H9 (cell line): Measurements from ENCODE around the gene TRPM8. TPM values are rescaled to one million over a fixed set of nuclear protein-coding genes. Genes with fewer than 3 reads are reported as not detected.

Experiments
- DNase-seq: peaks from one replicate; pipeline ENCODE4 v3.0.0-alpha.2; 2017
- H2AFZ ChIP-seq: one replicate; pipeline ENCODE4 v1.6.1; 2013; ENCODE audit warnings: mild to moderate bottlenecking, low read length, control low read depth, moderate library complexity
- H2AK5ac ChIP-seq: 2 replicates; pipeline ENCODE4 v1.6.1; 2013; ENCODE audit warnings: low read length, control low read depth, mixed read lengths; ENCODE audit not compliant: insufficient read length
- H2BK120ac ChIP-seq: one replicate; pipeline ENCODE4 v1.6.1; 2013; ENCODE audit warnings: low read depth, mild to moderate bottlenecking, low read length, control low read depth, inconsistent platforms; ENCODE audit not compliant: poor library complexity, severe bottlenecking
- H2BK12ac ChIP-seq: 2 replicates; pipeline ENCODE4 v1.6.1; 2013; ENCODE audit warnings: low read length, control low read depth, mixed read lengths, low read depth; ENCODE audit not compliant: insufficient read length
- H2BK15ac ChIP-seq: 2 replicates; pipeline ENCODE4 v1.6.1; 2013; ENCODE audit warnings: low read depth, low read length, control low read depth
- H2BK20ac ChIP-seq: one replicate; pipeline ENCODE4 v1.6.1; 2013; ENCODE audit warnings: low read depth, mild to moderate bottlenecking, low read length, control low read depth, inconsistent platforms; ENCODE audit not compliant: poor library complexity, severe bottlenecking
- H2BK5ac ChIP-seq: 2 replicates; pipeline ENCODE4 v1.6.1; 2013; ENCODE audit warnings: low read length, control low read depth, mixed read lengths; ENCODE audit not compliant: insufficient read length
- H3K14ac ChIP-seq: 2 replicates; pipeline ENCODE4 v1.6.1; 2013; ENCODE audit warnings: low read length, control low read depth; ENCODE audit not compliant: insufficient read depth
- H3K18ac ChIP-seq: 2 replicates; pipeline ENCODE4 v1.6.1; 2013; ENCODE audit warnings: low read depth, mild to moderate bottlenecking, mixed read lengths, low read length, control low read depth; ENCODE audit not compliant: insufficient read length
- H3K23ac ChIP-seq: 2 replicates; pipeline ENCODE4 v1.6.1; 2013; ENCODE audit warnings: low read length, control low read depth, mixed read lengths, low read depth; ENCODE audit not compliant: insufficient read length
- H3K23me2 ChIP-seq: 2 replicates; pipeline ENCODE4 v1.6.1; 2013; ENCODE audit warnings: low read depth, mild to moderate bottlenecking, mixed read lengths, low read length, control low read depth; ENCODE audit not compliant: insufficient read length, poor library complexity, severe bottlenecking
- H3K27ac ChIP-seq: 2 replicates; pipeline ENCODE4 v1.5.1; 2013; ENCODE audit warnings: low read length, control low read depth, mixed read lengths, low read depth; ENCODE audit not compliant: insufficient read length
- H3K27me3 ChIP-seq: 2 replicates; pipeline ENCODE4 v1.6.1; 2013; ENCODE audit warnings: low read length, control low read depth, inconsistent platforms; ENCODE audit not compliant: insufficient read depth
- H3K4ac ChIP-seq: 2 replicates; pipeline ENCODE4 v1.6.1; 2013; ENCODE audit warnings: low read depth, mild to moderate bottlenecking, control low read depth, inconsistent platforms, low read length, moderate library complexity
- H3K4me1 ChIP-seq: 2 replicates; pipeline ENCODE4 v1.6.1; 2013; ENCODE audit warnings: low read length, control low read depth, inconsistent platforms; ENCODE audit not compliant: insufficient read depth
- H3K4me2 ChIP-seq: 2 replicates; pipeline ENCODE4 v1.6.1; 2013; ENCODE audit warnings: low read length, control low read depth, mixed read lengths; ENCODE audit not compliant: insufficient read length, insufficient read depth
- H3K56ac ChIP-seq: 2 replicates; pipeline ENCODE4 v1.6.1; 2013; ENCODE audit warnings: low read depth, mild to moderate bottlenecking, mixed read lengths, low read length, control low read depth; ENCODE audit not compliant: insufficient read length
- H3K79me1 ChIP-seq: 2 replicates; pipeline ENCODE4 v1.6.1; 2013; ENCODE audit warnings: low read depth, mild to moderate bottlenecking, moderate library complexity, low read length, control low read depth, inconsistent platforms; ENCODE audit not compliant: insufficient read depth, poor library complexity, severe bottlenecking
- H3K79me2 ChIP-seq: 2 replicates; pipeline ENCODE4 v1.6.1; 2013; ENCODE audit warnings: low read length, control low read depth, inconsistent platforms; ENCODE audit not compliant: insufficient read depth
- H3K9ac ChIP-seq: 2 replicates; pipeline ENCODE4 v1.6.1; 2013; ENCODE audit warnings: low read length, control low read depth, mixed read lengths; ENCODE audit not compliant: insufficient read length; ENCODE audit errors: extremely low read depth
- H3K9me3 ChIP-seq: one replicate; pipeline ENCODE4 v1.6.1; 2013; ENCODE audit warnings: low read depth, low read length, inconsistent platforms; ENCODE audit not compliant: control insufficient read depth
- H3T11ph ChIP-seq: one replicate; pipeline ENCODE4 v1.6.1; 2013; ENCODE audit warnings: mild to moderate bottlenecking, low read length, control low read depth, inconsistent platforms
- H4K20me1 ChIP-seq: one replicate; pipeline ENCODE4 v1.6.1; 2013; ENCODE audit not compliant: control insufficient read depth, insufficient read length, insufficient read depth
- H4K5ac ChIP-seq: 2 replicates; pipeline ENCODE4 v1.6.1; 2013; ENCODE audit warnings: low read depth, mild to moderate bottlenecking, mixed read lengths, low read length, control low read depth; ENCODE audit not compliant: insufficient read length
- H4K8ac ChIP-seq: replicated peaks from 2 replicates; pipeline ENCODE4 v1.6.1; 2013; ENCODE audit warnings: low read length, control low read depth, mixed read lengths, low read depth; ENCODE audit not compliant: insufficient read length
- H4K91ac ChIP-seq: 2 replicates; pipeline ENCODE4 v1.6.1; 2013; ENCODE audit warnings: low read depth, mild to moderate bottlenecking, moderate library complexity, mixed read lengths, low read length, control low read depth; ENCODE audit not compliant: insufficient read length
- H3K27ac Mint-ChIP-seq, 3 experiments: 2 replicates in 2 of 3; 3 replicates in 1 of 3; pipeline ENCODE4 v1.8.0; 2020 to 2021; ENCODE audit warnings: mixed read lengths in 3 of 3, mild to moderate bottlenecking in 1 of 3, moderate library complexity in 1 of 3
- H3K27me3 Mint-ChIP-seq: 2 replicates; pipeline ENCODE4 v1.8.0; 2021; ENCODE audit warnings: low read depth, mild to moderate bottlenecking, moderate library complexity, mixed read lengths
- H3K36me3 Mint-ChIP-seq, 3 experiments: 2 replicates in 2 of 3; 3 replicates in 1 of 3; pipeline ENCODE4 v1.8.0; 2020 to 2021; ENCODE audit warnings: low read depth in 3 of 3, mixed read lengths in 3 of 3; ENCODE audit not compliant: insufficient read depth in 1 of 3
- H3K4me1 Mint-ChIP-seq, 2 experiments: 2 replicates each; pipeline ENCODE4 v1.8.0; 2020; ENCODE audit warnings: mixed read lengths in 2 of 2
- H3K4me3 Mint-ChIP-seq, 2 experiments: 2 replicates in 1 of 2; 3 replicates in 1 of 2; pipeline ENCODE4 v1.8.0; 2020 to 2021; ENCODE audit warnings: mild to moderate bottlenecking in 2 of 2, mixed read lengths in 2 of 2, moderate library complexity in 1 of 2
- H3K9me3 Mint-ChIP-seq, 2 experiments: 2 replicates in 1 of 2; 3 replicates in 1 of 2; pipeline ENCODE4 v1.8.0; 2020; ENCODE audit warnings: mild to moderate bottlenecking in 2 of 2, mixed read lengths in 2 of 2, moderate library complexity in 1 of 2
- CTCF ChIP-seq: fragments of 200-600 bp; sonication (generic); conservative IDR thresholded peaks from 3 replicates; pipeline ENCODE4 v1.8.0; 2021; ENCODE audit warnings: antibody characterized with exemption, mild to moderate bottlenecking
- WGBS: extraction: QIAGEN DNeasy Blood & Tissue Kit; methylation state at CpG from one replicate; pipeline ENCODE4 v1.1.7; 2013; ENCODE audit warnings: missing lambda C conversion rate, low lambda C conversion rate, mixed read lengths; ENCODE audit not compliant: insufficient read length; ENCODE audit errors: extremely low coverage; 5-methylcytosine and 5-hydroxymethylcytosine counted together
- total RNA-seq: library from RNA; stranded (reverse); gene quantifications from 2 replicates; pipeline ENCODE4 v1.2.1, GENCODE V29; 2021

The TRPM8 gene
- total RNA-seq, 1 experiment from 2014 or later: 0.28 TPM

DNA sequence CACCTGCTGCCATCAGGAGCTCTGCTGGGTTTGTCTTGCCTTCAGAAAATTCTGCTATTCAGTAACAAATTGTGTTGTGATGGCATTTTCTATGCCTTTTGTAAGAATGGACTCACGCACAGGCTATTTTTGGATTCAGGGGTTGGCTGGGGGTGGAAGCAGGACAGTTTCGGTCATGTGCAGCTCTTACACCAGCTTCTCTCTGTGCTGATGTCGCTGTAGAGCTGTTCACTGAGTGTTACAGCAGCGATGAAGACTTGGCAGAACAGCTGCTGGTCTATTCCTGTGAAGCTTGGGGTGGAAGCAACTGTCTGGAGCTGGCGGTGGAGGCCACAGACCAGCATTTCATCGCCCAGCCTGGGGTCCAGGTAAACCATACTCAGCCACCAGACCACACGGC is 49.2 kb downstream of the TRPM8 start:
- Histone ChIP-seq H4K20me1 (no peaks in the 10 kb centered on the region), H3K79me2 (no peaks in the 10 kb centered on the region), H4K5ac (no peak overlapping the region), H2BK12ac (no peak overlapping the region), H3K23ac (no peak overlapping the region), H4K91ac (no peak overlapping the region), H3K56ac (no peak overlapping the region), H3K4me2 (no peak overlapping the region), H2AK5ac (no peak overlapping the region), H3T11ph (no peak overlapping the region), H3K4ac (no peak overlapping the region), H3K27me3 (no peaks in the 10 kb centered on the region), H2BK120ac (no peak overlapping the region), H3K79me1 (no peaks in the 10 kb centered on the region), H2AFZ (no peak overlapping the region), H2BK5ac (no peak overlapping the region), H4K8ac (no peak overlapping the region), H3K18ac (no peak overlapping the region), H3K4me1 (no peaks in the 10 kb centered on the region), H3K9ac (no peak overlapping the region), H2BK20ac (no peak overlapping the region), H3K14ac (no peak overlapping the region), H3K9me3 (no peaks in the 10 kb centered on the region), H3K23me2 (no peaks in the 10 kb centered on the region), H2BK15ac (no peak overlapping the region), H3K27ac (no peak overlapping the region)
- DNase-seq: no peak
- Mint-ChIP-seq H3K4me1 (peaks cover 2 to 4% of the 10 kb centered on the region in 2 experiments; a peak in 1 of 4 replicates), H3K4me3 (no peak overlapping the region), H3K27me3 (peaks cover 3% of the 10 kb centered on the region; the same call in 1 of the 2 replicates), H3K9me3 (peaks cover 2 to 3% of the 10 kb centered on the region in 2 experiments; a peak in 2 of 5 replicates), H3K27ac (no peak overlapping the region), H3K36me3 (peaks cover 0 to 4% (median 2%) of the 10 kb centered on the region in 3 experiments; a peak in 2 of 7 replicates)
- no CpG with 5 or more reads among the region's 7 CpGs for WGBS
- TF ChIP-seq CTCF: no peak
